Gastrocnemius medialis (tissue), 4 donors: ENCODE results near the gene DNAJC30.

Source experiments
- POLR2A ChIP-seq, 2 donors: fragments of 450-650 bp; IDR thresholded peaks; one replicate each; pipeline ENCODE4 v1.6.1; 2017; ENCODE audit warnings: antibody characterized with exemption in 2 of 2, mild to moderate bottlenecking in 2 of 2, moderate library complexity in 2 of 2
- TF ChIP-seq, protein P1 (sequence below), 5 experiments: fragments of 450-650 bp in 3 of 5; fragments of 200-600 bp in 2 of 5; sonication (generic) in 2 of 5; IDR thresholded peaks in 4 of 5; conservative IDR thresholded peaks in 1 of 5; 1 replicate in 4 of 5; 2 replicates in 1 of 5; pipeline ENCODE4 v1.5.1; 2016 to 2019; ENCODE audit warnings: antibody characterized with exemption in 5 of 5, mild to moderate bottlenecking in 3 of 5, moderate library complexity in 3 of 5

DNA sequence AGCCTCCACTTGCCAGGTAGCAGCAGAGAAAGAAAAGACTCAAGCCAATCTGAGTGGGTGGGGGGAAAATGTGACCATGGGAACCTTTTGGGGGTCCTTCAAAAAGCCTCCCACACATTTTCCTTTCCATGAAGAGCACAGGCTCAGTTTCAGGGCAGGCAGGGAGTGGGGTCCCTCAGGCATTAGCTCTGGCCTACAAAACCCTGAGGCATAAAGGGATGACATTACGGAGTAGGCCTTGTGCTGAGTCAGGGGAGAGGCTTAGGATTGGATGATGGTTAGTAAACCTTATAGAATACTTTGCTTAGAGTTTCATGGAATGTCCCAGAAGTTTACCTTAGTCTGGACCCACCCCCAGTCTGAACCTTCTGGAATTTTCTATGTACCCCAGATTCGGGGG lies 3.5 kb downstream of the DNAJC30 start:
- TF ChIP-seq, protein P1, sequence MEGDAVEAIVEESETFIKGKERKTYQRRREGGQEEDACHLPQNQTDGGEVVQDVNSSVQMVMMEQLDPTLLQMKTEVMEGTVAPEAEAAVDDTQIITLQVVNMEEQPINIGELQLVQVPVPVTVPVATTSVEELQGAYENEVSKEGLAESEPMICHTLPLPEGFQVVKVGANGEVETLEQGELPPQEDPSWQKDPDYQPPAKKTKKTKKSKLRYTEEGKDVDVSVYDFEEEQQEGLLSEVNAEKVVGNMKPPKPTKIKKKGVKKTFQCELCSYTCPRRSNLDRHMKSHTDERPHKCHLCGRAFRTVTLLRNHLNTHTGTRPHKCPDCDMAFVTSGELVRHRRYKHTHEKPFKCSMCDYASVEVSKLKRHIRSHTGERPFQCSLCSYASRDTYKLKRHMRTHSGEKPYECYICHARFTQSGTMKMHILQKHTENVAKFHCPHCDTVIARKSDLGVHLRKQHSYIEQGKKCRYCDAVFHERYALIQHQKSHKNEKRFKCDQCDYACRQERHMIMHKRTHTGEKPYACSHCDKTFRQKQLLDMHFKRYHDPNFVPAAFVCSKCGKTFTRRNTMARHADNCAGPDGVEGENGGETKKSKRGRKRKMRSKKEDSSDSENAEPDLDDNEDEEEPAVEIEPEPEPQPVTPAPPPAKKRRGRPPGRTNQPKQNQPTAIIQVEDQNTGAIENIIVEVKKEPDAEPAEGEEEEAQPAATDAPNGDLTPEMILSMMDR (IDR thresholded peaks at IDR 0.05 in 4 of 5, conservative IDR thresholded peaks at IDR 0.05 in 1 of 5) = no peak
- no peak for TF ChIP-seq POLR2A (IDR thresholded peaks at IDR 0.05)
